ENCODE results near the gene CRYBG2.

CRYBG2 gene

GRCh38 chr1:26368006-26368405 is 14.1 kb upstream of the CRYBG2 start:
- no peak for DNase-seq

- no peak for DNase-seq
Measured at GRCh38 chr1:26367441-26367840, 13.5 kb upstream of the CRYBG2 start.

GRCh38 chr1:26364956-26365355 is 11.0 kb upstream of the CRYBG2 start:
- no peak for DNase-seq

GRCh38 chr1:26363549-26364448 is 9.9 kb upstream of the CRYBG2 start:
- peak in 1 of 2 experiments; percentile 12 for DNase-seq

GRCh38 chr1:26362331-26362730 is 8.4 kb upstream of the CRYBG2 start:
- DNase-seq = no peak

GRCh38 chr1:26361605-26362122 is 7.7 kb upstream of the CRYBG2 start:
- DNase-seq = no peak

- no peak for DNase-seq
Measured at GRCh38 chr1:26360807-26361604, 7.1 kb upstream of the CRYBG2 start.

GRCh38 chr1:26359981-26360806 is 6.3 kb upstream of the CRYBG2 start:
- no peak for DNase-seq

GRCh38 chr1:26358411-26359384 is 4.8 kb upstream of the CRYBG2 start:
- no peak for DNase-seq

GRCh38 chr1:26357121-26357602 is 3.2 kb upstream of the CRYBG2 start:
- no peak for DNase-seq

GRCh38 chr1:26356106-26356505 is 2.2 kb upstream of the CRYBG2 start:
- DNase-seq = no peak

- DNase-seq = no peak
Measured at GRCh38 chr1:26354972-26355371, 1.0 kb upstream of the CRYBG2 start.

- DNase-seq = no peak
Measured at GRCh38 chr1:26353210-26353859, 595 bp downstream of the CRYBG2 start.

GRCh38 chr1:26352338-26352679 is 1.6 kb downstream of the CRYBG2 start:
- no peak for DNase-seq

GRCh38 chr1:26351590-26352337 is 2.2 kb downstream of the CRYBG2 start:
- DNase-seq = no peak

- peak in 1 of 2 experiments; percentile 12 for DNase-seq
Measured at GRCh38 chr1:26350701-26351589, 3.0 kb downstream of the CRYBG2 start.

GRCh38 chr1:26350343-26350700 is 3.6 kb downstream of the CRYBG2 start:
- no peak for DNase-seq

GRCh38 chr1:26349877-26350244 is 4.1 kb downstream of the CRYBG2 start:
- DNase-seq = no peak

GRCh38 chr1:26349188-26349876 is 4.6 kb downstream of the CRYBG2 start:
- DNase-seq = no peak

Measured in SW 1271 (cell line).